Glutamatergic neuron (in vitro differentiated cells): Measurements from ENCODE around the gene CELA2B. TPM values are rescaled to one million over a fixed set of nuclear protein-coding genes. Genes with fewer than 3 reads are reported as not detected.
"Not testable (repeated sequence)": the region's sequence is repeated elsewhere in the genome, so short reads cannot be mapped to it uniquely, and the experiment has no call there.

Experiments used
- DNase-seq: peaks from one replicate; pipeline ENCODE4 v3.0.0; 2022
- H3K27ac Mint-ChIP-seq: one replicate; pipeline ENCODE4 v1.8.0; 2020; ENCODE audit warnings: mild to moderate bottlenecking, mixed read lengths, inconsistent platforms; ENCODE audit not compliant: unreplicated experiment
- H3K27me3 Mint-ChIP-seq: one replicate; pipeline ENCODE4 v1.8.0; 2020; ENCODE audit warnings: mild to moderate bottlenecking, moderate library complexity, mixed read lengths, inconsistent platforms; ENCODE audit not compliant: unreplicated experiment
- H3K36me3 Mint-ChIP-seq: one replicate; pipeline ENCODE4 v1.8.0; 2020; ENCODE audit warnings: mild to moderate bottlenecking, mixed read lengths, inconsistent platforms; ENCODE audit not compliant: unreplicated experiment
- H3K4me1 Mint-ChIP-seq: one replicate; pipeline ENCODE4 v1.8.0; 2020; ENCODE audit warnings: mild to moderate bottlenecking, low read depth, mixed read lengths, inconsistent platforms; ENCODE audit not compliant: unreplicated experiment
- H3K4me3 Mint-ChIP-seq: one replicate; pipeline ENCODE4 v1.8.0; 2020; ENCODE audit warnings: mild to moderate bottlenecking, mixed read lengths, inconsistent platforms; ENCODE audit not compliant: unreplicated experiment
- H3K9me3 Mint-ChIP-seq: one replicate; pipeline ENCODE4 v1.8.0; 2020; ENCODE audit warnings: mild to moderate bottlenecking, moderate library complexity, mixed read lengths, inconsistent platforms; ENCODE audit not compliant: unreplicated experiment
- total RNA-seq: library from RNA; stranded (reverse); fragmentation: NEBNext Ultra II Directional; extraction: Animal tissue kit (Norgen Biotek cat#: 25700); gene quantifications from one replicate; pipeline ENCODE4 v1.2.1, GENCODE V29; 2021; ENCODE audit not compliant: unreplicated experiment
- TF ChIP-seq, protein P1 (sequence below): fragments of 200-600 bp; sonication (generic); IDR thresholded peaks from one replicate; pipeline ENCODE4 v1.5.0; 2021; ENCODE audit not compliant: partially characterized antibody, unreplicated experiment

Gene CELA2B
- total RNA-seq, 1 donor from 2014 or later: not detected

DNA sequence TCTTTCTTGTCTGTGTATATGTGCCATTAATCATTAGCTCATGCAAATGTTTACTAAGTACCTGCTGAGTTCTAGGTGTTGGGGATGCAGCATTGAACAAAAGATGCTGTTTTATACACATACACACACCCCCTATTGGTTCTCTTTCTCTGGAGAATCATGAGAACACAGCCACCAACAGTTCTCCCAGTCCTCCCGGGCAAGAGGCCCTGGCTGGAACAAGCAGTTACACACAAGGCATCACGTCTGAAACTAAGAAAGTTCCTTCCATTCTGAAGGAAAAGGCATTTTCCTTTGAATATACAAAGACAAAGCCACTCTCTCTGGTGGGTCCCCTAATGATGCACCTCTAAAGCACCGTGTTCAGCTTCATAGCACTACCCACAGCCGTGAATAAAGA lies 37.3 kb downstream of the CELA2B start:
- no peak for DNase-seq
- TF ChIP-seq, protein P1, sequence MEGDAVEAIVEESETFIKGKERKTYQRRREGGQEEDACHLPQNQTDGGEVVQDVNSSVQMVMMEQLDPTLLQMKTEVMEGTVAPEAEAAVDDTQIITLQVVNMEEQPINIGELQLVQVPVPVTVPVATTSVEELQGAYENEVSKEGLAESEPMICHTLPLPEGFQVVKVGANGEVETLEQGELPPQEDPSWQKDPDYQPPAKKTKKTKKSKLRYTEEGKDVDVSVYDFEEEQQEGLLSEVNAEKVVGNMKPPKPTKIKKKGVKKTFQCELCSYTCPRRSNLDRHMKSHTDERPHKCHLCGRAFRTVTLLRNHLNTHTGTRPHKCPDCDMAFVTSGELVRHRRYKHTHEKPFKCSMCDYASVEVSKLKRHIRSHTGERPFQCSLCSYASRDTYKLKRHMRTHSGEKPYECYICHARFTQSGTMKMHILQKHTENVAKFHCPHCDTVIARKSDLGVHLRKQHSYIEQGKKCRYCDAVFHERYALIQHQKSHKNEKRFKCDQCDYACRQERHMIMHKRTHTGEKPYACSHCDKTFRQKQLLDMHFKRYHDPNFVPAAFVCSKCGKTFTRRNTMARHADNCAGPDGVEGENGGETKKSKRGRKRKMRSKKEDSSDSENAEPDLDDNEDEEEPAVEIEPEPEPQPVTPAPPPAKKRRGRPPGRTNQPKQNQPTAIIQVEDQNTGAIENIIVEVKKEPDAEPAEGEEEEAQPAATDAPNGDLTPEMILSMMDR: no peak
- no peaks in the 10 kb centered on the region for H3K4me1 Mint-ChIP-seq
- no peak overlapping the region for H3K27ac Mint-ChIP-seq
- no peaks in the 10 kb centered on the region for H3K36me3 Mint-ChIP-seq
- no peak overlapping the region for H3K4me3 Mint-ChIP-seq
- H3K27me3 Mint-ChIP-seq: peaks cover 4% of the 10 kb centered on the region
- peaks cover 3% of the 10 kb centered on the region for H3K9me3 Mint-ChIP-seq

DNA sequence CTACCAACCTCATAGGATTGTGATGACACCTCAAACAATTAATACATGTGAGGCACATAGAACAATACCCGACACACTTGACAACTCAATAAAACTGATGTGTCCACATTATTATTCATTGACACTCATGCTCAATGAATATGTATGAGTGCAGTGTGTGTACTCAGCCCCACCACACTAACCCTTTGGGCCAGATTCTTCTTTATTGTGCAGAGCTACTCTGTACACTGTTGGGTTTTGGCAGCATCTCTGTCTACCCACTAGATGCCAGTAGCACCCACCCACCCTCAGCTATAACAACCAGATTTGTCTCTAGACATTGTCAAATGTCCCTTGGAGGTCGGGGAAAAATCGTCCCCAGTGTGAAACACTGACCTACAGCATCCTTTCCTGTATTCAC lies 38.0 kb downstream of the CELA2B start:
- H3K4me3 Mint-ChIP-seq: no peak overlapping the region
- H3K27me3 Mint-ChIP-seq: peaks cover 4% of the 10 kb centered on the region
- H3K4me1 Mint-ChIP-seq: no peaks in the 10 kb centered on the region
- TF ChIP-seq, protein P1: no peak
- no peak for DNase-seq
- H3K9me3 Mint-ChIP-seq: peaks cover 3% of the 10 kb centered on the region
- no peaks in the 10 kb centered on the region for H3K36me3 Mint-ChIP-seq
- H3K27ac Mint-ChIP-seq: no peak overlapping the region

DNA sequence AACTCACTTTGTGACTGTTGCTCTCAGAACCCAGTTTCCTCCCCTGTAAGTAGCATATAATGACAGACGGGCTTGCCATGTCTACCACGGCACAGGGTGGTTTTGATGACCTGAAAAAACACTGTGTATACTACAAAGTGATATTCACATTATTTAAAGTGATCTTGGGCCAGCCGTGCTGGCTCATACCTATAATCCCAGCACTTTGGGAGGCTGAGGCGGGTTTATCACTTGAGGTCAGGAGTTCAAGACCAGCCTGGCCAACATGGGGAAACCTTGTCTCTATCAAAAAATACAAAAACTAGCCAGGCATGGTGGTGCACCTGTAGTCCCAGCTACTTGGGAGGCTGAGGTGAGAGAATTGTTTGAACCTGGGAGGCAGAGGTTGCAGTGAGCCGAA lies 38.7 kb downstream of the CELA2B start:
- H3K9me3 Mint-ChIP-seq, H3K27ac Mint-ChIP-seq, DNase-seq, H3K27me3 Mint-ChIP-seq, H3K4me3 Mint-ChIP-seq, H3K36me3 Mint-ChIP-seq, H3K4me1 Mint-ChIP-seq: not testable (repeated sequence)

DNA sequence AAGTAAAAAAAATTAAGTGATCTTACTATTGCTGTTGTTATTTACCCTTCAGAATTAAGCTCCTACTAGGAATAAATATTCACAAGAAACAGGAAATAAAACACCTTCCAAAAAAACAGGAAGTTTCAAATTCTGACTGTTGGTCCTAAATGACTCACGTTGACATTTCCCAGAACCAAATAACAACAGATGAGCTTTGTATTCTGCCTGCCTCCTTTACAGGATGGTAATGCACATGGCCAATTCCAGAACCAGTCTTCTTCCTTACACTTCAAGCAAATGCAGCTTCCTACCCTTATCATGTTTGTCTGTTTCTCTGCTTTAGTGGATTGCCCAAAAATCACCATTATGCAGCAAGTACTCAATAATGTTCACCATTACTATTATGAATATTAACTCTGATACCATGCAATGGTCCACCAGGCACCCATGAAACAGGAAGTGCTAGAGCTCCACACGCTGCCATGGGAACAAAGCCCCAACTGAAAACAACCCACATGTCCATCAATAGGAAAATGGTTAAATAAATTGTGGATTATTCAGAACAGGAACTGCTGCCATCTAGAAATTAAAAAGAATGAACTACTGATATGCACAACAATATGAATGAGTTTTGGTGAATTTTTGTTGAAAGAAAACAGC lies 39.2 kb downstream of the CELA2B start:
- no peak for DNase-seq
- H3K9me3 Mint-ChIP-seq: peaks cover 3% of the 10 kb centered on the region
- peaks cover 4% of the 10 kb centered on the region for H3K36me3 Mint-ChIP-seq
- TF ChIP-seq, protein P1: no peak
- peaks cover 4% of the 10 kb centered on the region for H3K27me3 Mint-ChIP-seq
- no peaks in the 10 kb centered on the region for H3K4me1 Mint-ChIP-seq
- H3K27ac Mint-ChIP-seq: no peak overlapping the region
- no peak overlapping the region for H3K4me3 Mint-ChIP-seq

DNA sequence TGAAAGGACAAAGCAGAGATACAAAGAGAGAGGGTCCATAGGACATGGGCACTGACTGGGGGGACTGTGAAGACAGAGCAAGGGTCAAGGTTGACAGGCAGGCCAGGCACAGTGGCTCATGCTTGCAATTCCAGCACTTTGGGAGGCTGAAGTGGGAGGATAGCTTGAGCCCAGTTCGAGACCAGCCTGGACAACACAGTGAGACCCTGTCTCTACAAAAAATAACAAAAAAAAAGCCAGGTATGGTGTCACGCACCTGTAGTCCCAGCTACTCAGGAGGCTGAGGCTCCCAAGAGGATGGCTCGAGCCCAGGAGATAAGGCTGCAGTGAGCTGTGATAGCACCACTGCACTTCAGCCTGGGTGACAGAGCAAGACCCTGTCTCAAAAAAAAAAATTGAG lies 43.7 kb downstream of the CELA2B start:
- Mint-ChIP-seq H3K4me1 (peaks cover 3% of the 10 kb centered on the region), H3K9me3 (peaks cover 2% of the 10 kb centered on the region), H3K36me3 (peaks cover 4% of the 10 kb centered on the region), H3K27me3 (peaks cover 2% of the 10 kb centered on the region), H3K27ac (no peak overlapping the region), H3K4me3 (no peak overlapping the region)
- TF ChIP-seq, protein P1: no peak
- no peak for DNase-seq

DNA sequence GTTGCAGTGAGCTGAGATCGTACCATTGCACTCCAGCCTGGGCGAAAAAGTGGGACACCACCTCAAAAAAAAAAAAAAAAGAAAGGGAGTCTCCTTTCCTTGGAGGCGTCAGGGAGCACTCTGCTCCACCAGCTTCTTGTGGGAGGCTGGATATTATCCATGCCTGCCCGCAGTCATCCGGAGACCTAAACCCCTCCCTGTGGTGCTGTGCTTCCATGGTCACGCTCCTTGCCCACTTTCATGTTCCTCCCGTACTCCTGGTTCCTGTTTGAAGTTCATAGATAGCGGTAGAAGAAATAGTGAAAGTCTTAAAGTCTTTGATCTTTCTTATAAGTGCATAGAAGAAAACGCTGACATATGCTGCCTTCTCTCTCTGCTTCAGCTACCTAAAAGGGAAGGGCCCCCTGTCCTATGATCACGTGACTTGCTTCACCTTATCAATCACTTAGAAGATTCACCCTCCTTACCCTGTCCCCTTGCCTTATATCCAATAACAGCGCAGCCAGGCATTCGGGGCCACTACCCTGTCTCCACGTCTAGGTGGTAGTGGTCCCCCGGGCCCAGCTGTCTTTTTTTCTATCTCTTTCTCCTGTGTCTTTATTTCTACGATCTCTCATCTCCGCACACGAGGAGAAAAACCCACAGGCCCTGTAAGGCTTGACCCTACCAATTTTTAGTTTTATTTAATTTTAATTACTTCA lies 45.5 kb downstream of the CELA2B start:
- not testable (repeated sequence) for H3K4me1 Mint-ChIP-seq, H3K9me3 Mint-ChIP-seq, H3K27me3 Mint-ChIP-seq, DNase-seq, H3K36me3 Mint-ChIP-seq, H3K27ac Mint-ChIP-seq, H3K4me3 Mint-ChIP-seq
